Stimulated activated CD4-positive, alpha-beta T cell treated with anti-CD3 and anti-CD28 coated beads, Interleukin-1b, Interleukin-23, amount 100 ng/mL, for 48 hours (primary cell): ENCODE results near the gene SIGLEC14.

ENCODE experiments used
- DNase-seq: peaks from one replicate; pipeline ENCODE4 v3.0.0-alpha.2; 2020

Gene SIGLEC14

GRCh38 chr19:51610576-51610975 lies 36.0 kb downstream of the SIGLEC14 start:
- DNase-seq, result no peak

DNA sequence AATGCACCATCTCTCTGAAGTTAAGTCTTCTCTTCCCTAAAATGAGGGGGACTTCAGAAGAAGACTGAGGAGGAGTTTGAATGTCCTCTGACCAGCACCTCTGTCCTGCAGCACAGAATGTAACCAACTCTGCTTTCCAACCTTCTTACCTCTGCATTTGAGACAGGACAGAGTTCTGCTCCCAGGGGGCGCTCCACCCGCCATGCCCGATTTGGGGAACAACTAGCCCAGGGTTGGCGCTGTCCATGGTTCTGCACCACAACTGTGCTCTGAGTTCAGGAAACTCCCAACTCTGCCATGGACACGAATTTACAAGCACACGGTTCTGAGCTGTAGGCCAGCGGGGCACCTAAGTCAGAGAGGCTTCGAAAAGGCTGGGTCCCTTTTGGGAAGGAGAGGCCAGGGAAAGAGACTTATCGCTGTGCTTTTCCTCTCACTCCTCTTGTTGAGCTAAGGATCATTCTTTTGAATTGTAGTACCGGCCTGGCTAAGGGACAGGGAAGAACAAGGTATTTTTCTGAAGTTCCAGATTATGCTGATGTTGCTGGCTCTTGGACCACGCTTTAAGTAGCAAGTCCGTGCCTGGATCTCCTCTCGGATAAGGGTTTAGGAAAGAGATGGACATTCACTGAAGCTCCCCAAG lies 38.6 kb downstream of the SIGLEC14 start:
- peak; percentile 67 for DNase-seq

DNA sequence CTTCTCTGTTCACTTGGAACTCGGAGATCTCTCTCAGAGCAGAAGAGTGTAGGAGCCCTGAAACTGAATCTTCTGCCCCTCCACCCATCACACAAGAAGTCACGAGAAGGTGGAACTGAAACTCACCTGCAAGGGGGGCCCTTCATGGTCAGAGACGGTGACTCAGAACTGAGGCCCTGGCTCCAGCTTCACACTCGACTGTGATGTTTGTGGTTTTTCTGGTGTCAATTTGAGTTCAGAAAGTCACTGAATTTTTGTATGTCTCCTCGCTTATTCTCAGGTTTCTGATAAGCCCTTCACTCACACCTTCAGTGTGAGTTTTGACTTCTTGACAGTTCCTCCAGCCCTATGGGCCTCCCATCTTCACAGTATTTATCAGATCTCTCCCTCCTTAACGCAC lies 39.5 kb downstream of the SIGLEC14 start:
- peak; percentile 42 for DNase-seq

GRCh38 chr19:51602189-51602854 lies 44.3 kb downstream of the SIGLEC14 start:
- DNase-seq, result no peak

DNA sequence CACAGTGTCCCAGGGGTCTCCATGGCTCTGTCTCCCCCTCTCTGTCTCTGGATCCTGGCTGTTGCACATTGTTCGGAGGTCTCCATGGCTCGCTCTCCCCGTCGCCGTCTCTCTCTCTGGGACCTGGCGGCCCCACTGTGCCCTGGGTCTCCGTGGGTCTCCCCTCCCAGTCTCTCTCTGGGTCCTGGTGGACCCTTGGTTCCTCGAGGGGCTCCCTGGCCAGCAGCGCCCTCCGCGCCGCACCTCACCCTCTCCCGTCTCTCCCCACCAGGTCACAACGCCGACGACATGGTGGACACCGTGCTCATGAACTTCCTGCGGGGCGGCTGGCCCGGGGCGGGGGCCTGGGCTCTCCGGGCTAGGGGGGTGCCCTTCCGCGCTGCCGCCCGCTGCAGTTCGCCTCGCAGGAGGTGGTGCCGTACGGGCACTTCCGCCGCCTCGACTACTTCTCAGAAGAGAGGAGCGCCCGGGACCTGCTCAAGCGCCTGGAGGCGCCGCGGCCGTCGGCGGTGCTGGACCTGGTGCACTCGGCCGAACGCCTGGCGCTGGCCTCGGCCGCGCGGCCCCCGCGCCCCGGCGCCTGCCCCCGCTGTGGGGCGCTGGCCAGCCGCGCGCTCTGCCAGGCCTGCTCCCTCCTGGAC lies 45.6 kb downstream of the SIGLEC14 start:
- no peak for DNase-seq

GRCh38 chr19:51599084-51599483 lies 47.5 kb downstream of the SIGLEC14 start:
- no peak for DNase-seq

DNA sequence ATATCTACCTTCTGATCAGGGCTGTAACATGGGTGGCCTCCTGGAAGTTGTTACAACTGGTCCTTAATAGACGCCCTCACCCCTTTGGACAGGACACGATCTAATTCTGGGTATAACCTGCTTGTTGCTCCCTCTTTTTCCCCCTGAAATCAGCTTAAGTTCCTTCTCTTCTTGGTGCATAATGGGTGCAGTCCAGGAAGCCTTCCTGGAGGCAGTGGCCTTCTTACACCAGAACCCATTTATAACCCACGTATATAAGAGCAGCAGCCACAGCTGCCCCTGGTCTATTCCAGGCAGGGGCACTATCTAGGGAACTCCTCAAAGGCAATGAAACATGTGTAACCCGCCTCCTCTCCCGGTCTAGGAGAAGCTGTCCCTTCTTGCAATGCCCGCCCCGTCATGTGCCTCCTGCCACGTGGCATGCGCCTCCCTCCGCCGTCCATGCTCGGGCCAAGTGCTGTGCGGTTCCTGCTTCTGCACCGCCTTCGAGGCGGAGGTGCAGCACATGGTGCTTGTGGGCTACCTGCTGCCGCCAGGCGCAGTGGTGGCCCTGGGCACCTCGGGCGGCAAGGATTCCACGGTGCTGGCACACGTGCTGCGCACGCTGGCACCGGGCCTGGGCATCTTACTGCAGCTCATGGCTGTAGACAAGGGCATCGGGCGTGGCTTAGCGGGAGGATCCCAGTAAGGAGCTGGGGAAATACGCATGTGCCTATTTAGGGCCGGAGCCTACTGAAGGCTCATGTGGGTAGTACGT lies 48.3 kb downstream of the SIGLEC14 start:
- no peak for DNase-seq

GRCh38 chr19:51595190-51596175 lies 51.1 kb downstream of the SIGLEC14 start:
- no peak for DNase-seq

GRCh38 chr19:51594774-51595109 lies 51.9 kb downstream of the SIGLEC14 start:
- DNase-seq, result no peak

DNA sequence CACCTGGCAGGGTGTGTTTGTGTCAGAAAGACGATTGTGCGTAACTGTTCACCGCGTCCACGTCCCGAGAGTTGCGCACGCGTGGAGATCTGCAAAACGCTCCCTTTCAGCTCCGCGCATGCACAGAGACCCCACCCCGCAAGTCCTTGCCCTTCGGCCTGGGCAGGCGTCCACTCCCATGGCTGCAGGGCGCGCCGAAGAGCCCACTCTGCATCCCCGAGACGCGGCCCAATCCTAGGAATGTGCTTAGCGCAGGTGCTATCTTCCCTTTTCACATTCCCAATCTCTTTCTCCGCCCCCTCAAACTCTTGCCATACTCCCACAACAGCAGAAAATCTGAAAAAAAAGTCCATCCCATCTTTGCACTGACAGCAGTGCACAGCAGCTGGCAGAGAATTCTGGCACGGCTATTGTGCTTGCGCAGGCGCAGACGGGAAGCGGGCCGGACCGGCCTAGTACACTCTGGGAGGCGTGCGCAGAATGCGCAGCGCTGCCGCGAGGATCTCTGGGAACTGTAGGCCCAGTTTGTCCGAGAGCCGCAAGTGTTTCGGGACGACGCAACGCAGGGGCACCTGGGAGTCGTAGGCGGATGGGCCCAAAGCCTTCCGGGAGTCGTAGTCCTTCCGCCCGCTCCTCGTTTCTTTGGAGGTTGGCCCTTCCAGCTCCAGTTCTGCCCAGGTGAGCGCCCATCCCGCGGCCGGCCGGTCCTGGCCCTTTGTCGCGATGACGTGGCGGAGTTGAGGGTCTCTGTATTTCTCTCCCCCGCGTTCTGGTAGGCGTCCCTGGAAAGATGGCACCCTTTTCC lies 52.5 kb downstream of the SIGLEC14 start:
- DNase-seq, result peak; percentile 97

DNA sequence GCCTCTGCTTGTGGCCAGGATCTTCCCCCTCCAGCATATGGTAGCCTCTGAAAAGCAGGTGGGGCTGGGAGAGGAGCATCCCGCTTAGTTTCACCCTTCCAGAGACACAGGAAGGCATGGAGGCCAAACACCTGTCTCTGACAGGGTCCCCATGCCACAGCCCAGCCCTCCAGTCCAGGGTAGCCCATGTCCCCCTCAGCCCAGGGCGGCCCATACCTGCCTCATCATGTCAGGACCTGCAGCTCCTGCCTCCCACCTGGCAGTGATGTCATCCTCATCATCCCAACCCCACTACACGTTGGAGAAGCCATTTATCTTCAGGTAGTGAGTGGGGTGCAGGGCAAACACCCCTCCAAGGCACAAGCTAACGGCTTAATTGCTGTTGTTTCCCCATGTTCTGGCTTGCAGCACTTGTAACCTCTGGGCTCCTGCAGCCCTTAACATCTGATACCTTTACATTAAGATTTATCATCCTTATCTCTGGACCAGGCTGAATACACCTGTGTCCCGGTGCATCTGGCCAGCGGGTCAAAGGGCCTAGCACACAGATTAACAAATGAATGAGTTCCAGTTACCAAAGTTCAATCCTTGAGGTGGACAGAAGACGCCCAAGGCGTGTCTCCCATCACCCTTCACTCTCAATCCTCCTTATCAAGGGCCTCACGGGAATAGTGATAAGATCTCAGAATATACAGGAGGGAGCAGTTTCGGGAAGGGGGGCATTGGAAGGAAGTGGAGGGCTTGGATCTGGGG lies 53.3 kb downstream of the SIGLEC14 start:
- DNase-seq, result no peak
